Activated naive CD8-positive, alpha-beta T cell treated with anti-CD3 and anti-CD28 coated beads, Interleukin-2, amount 10 ng/mL, durations not matched to agents 7 days and 5 days (primary cell): ENCODE measurements around the gene SAMMSON. TPM values are rescaled to one million over a fixed set of nuclear protein-coding genes. Genes with fewer than 3 reads are reported as not detected.

Experiments
- ATAC-seq: fragments of 150-1000 bp; cut with Tn5 transposase; one replicate; pipeline ENCODE4 v1.10.0; 2021; ENCODE audit warnings: low read depth, moderate library complexity
- POLR2A ChIA-PET: fragments of 350-600 bp; sonication (Branson Sonifier 250); formaldehyde crosslinking; loops from one replicate; lab custom pipeline; 2021; ENCODE audit warnings: antibody characterized with exemption; lab: Charles Lee
- DNase-seq: peaks from one replicate; pipeline ENCODE4 v3.0.0; 2021
- H3K27ac Mint-ChIP-seq: one replicate; pipeline ENCODE4 v1.8.0; 2022; ENCODE audit warnings: mild to moderate bottlenecking, mixed read lengths
- H3K27me3 Mint-ChIP-seq: one replicate; pipeline ENCODE4 v1.8.0; 2022; ENCODE audit warnings: mild to moderate bottlenecking, moderate library complexity, mixed read lengths
- H3K36me3 Mint-ChIP-seq: one replicate; pipeline ENCODE4 v1.8.0; 2021; ENCODE audit warnings: mild to moderate bottlenecking, mixed read lengths
- H3K4me1 Mint-ChIP-seq: one replicate; pipeline ENCODE4 v1.8.0; 2021; ENCODE audit warnings: mixed read lengths
- H3K4me3 Mint-ChIP-seq: one replicate; pipeline ENCODE4 v1.8.0; 2022; ENCODE audit warnings: mild to moderate bottlenecking, moderate library complexity, mixed read lengths
- H3K9me3 Mint-ChIP-seq: one replicate; pipeline ENCODE4 v1.8.0; 2021; ENCODE audit warnings: mixed read lengths
- total RNA-seq, 2 experiments: library from RNA; stranded (reverse); gene quantifications; one replicate each; pipeline ENCODE4 v1.2.3, GENCODE V29; 2021

SAMMSON gene
- total RNA-seq, 2 experiments from 2014 or later = not detected

GRCh38 chr3:69993757-69994156 is 5.8 kb upstream of the SAMMSON start:
- Mint-ChIP-seq H3K36me3 (no peaks in the 10 kb centered on the region), H3K9me3 (no peaks in the 10 kb centered on the region), H3K27ac (no peak overlapping the region), H3K27me3 (no peaks in the 10 kb centered on the region), H3K4me1 (no peaks in the 10 kb centered on the region), H3K4me3 (no peak overlapping the region)
- POLR2A ChIA-PET = no interaction called here
- no peak for ATAC-seq
- DNase-seq = no peak

- POLR2A ChIA-PET = no interaction called here
- no peak overlapping the region for H3K4me3 Mint-ChIP-seq
- no peaks in the 10 kb centered on the region for H3K27me3 Mint-ChIP-seq
- H3K36me3 Mint-ChIP-seq = no peaks in the 10 kb centered on the region
- H3K27ac Mint-ChIP-seq = no peak overlapping the region
- no peak for DNase-seq
- H3K9me3 Mint-ChIP-seq = no peaks in the 10 kb centered on the region
- H3K4me1 Mint-ChIP-seq = no peaks in the 10 kb centered on the region
- no peak for ATAC-seq
Observed at GRCh38 chr3:69994919-69995318, 4.6 kb upstream of the SAMMSON start.

- DNase-seq (no peak), ATAC-seq (no peak)
- Mint-ChIP-seq H3K36me3 (no peaks in the 10 kb centered on the region), H3K27ac (no peak overlapping the region), H3K9me3 (no peaks in the 10 kb centered on the region), H3K4me1 (no peaks in the 10 kb centered on the region), H3K4me3 (no peak overlapping the region), H3K27me3 (no peaks in the 10 kb centered on the region)
- POLR2A ChIA-PET = no interaction called here
Observed at GRCh38 chr3:69997631-69998307, 1.8 kb upstream of the SAMMSON start.

- no peak for DNase-seq
- Mint-ChIP-seq H3K9me3 (no peaks in the 10 kb centered on the region), H3K36me3 (no peaks in the 10 kb centered on the region), H3K4me3 (no peak overlapping the region), H3K4me1 (no peaks in the 10 kb centered on the region), H3K27me3 (no peaks in the 10 kb centered on the region), H3K27ac (no peak overlapping the region)
- no peak for ATAC-seq
- POLR2A ChIA-PET = no interaction called here
Observed at GRCh38 chr3:69998759-69999139, 784 bp upstream of the SAMMSON start.

- no peak for ATAC-seq
- Mint-ChIP-seq H3K27me3 (no peaks in the 10 kb centered on the region), H3K36me3 (no peaks in the 10 kb centered on the region), H3K27ac (no peak overlapping the region), H3K4me3 (no peak overlapping the region), H3K9me3 (no peaks in the 10 kb centered on the region), H3K4me1 (no peaks in the 10 kb centered on the region)
- POLR2A ChIA-PET = no interaction called here
- no peak for DNase-seq
Observed at GRCh38 chr3:70000028-70000410, 486 bp downstream of the SAMMSON start.

GRCh38 chr3:70000563-70001081 is 1.1 kb downstream of the SAMMSON start:
- Mint-ChIP-seq H3K4me1 (no peaks in the 10 kb centered on the region), H3K36me3 (no peaks in the 10 kb centered on the region), H3K27ac (no peak overlapping the region), H3K9me3 (no peaks in the 10 kb centered on the region), H3K27me3 (no peaks in the 10 kb centered on the region), H3K4me3 (no peak overlapping the region)
- POLR2A ChIA-PET = no interaction called here
- ATAC-seq = no peak
- DNase-seq = no peak

- H3K4me1 Mint-ChIP-seq = no peaks in the 10 kb centered on the region
- H3K9me3 Mint-ChIP-seq = no peaks in the 10 kb centered on the region
- no peak for ATAC-seq
- H3K27me3 Mint-ChIP-seq = no peaks in the 10 kb centered on the region
- POLR2A ChIA-PET = no interaction called here
- DNase-seq = no peak
- H3K36me3 Mint-ChIP-seq = no peaks in the 10 kb centered on the region
- H3K4me3 Mint-ChIP-seq = no peak overlapping the region
- no peak overlapping the region for H3K27ac Mint-ChIP-seq
Observed at GRCh38 chr3:70003119-70003518, 3.6 kb downstream of the SAMMSON start.

GRCh38 chr3:70006089-70006488 is 6.6 kb downstream of the SAMMSON start:
- Mint-ChIP-seq H3K9me3 (no peaks in the 10 kb centered on the region), H3K27ac (no peak overlapping the region), H3K4me1 (no peaks in the 10 kb centered on the region), H3K36me3 (no peaks in the 10 kb centered on the region), H3K4me3 (no peak overlapping the region), H3K27me3 (no peaks in the 10 kb centered on the region)
- POLR2A ChIA-PET = no interaction called here
- ATAC-seq (no peak), DNase-seq (no peak)

GRCh38 chr3:70010346-70010745 is 10.8 kb downstream of the SAMMSON start:
- Mint-ChIP-seq H3K4me1 (no peaks in the 10 kb centered on the region), H3K36me3 (no peaks in the 10 kb centered on the region), H3K27ac (no peak overlapping the region), H3K9me3 (no peaks in the 10 kb centered on the region), H3K4me3 (no peak overlapping the region), H3K27me3 (no peaks in the 10 kb centered on the region)
- POLR2A ChIA-PET = no interaction called here
- DNase-seq (no peak), ATAC-seq (no peak)

GRCh38 chr3:70011582-70011981 is 12.0 kb downstream of the SAMMSON start:
- Mint-ChIP-seq H3K36me3 (no peaks in the 10 kb centered on the region), H3K9me3 (peaks cover 3% of the 10 kb centered on the region), H3K4me1 (no peaks in the 10 kb centered on the region), H3K27ac (no peak overlapping the region), H3K27me3 (no peaks in the 10 kb centered on the region), H3K4me3 (no peak overlapping the region)
- POLR2A ChIA-PET = no interaction called here
- ATAC-seq (no peak), DNase-seq (no peak)

GRCh38 chr3:70020906-70021660 is 21.6 kb downstream of the SAMMSON start:
- DNase-seq (no peak), ATAC-seq (no peak)
- H3K27me3 Mint-ChIP-seq = no peaks in the 10 kb centered on the region
- no peaks in the 10 kb centered on the region for H3K36me3 Mint-ChIP-seq
- no peaks in the 10 kb centered on the region for H3K4me1 Mint-ChIP-seq
- POLR2A ChIA-PET = no interaction called here
- peaks cover 1% of the 10 kb centered on the region for H3K9me3 Mint-ChIP-seq
- H3K27ac Mint-ChIP-seq = no peak overlapping the region
- no peak overlapping the region for H3K4me3 Mint-ChIP-seq

- DNase-seq (no peak), ATAC-seq (no peak)
- Mint-ChIP-seq H3K4me3 (no peak overlapping the region), H3K27ac (no peak overlapping the region), H3K4me1 (no peaks in the 10 kb centered on the region), H3K36me3 (no peaks in the 10 kb centered on the region), H3K27me3 (no peaks in the 10 kb centered on the region), H3K9me3 (no peaks in the 10 kb centered on the region)
- POLR2A ChIA-PET = no interaction called here
Observed at GRCh38 chr3:70028361-70028760, 28.8 kb downstream of the SAMMSON start.

GRCh38 chr3:70038693-70039092 is 39.2 kb downstream of the SAMMSON start:
- POLR2A ChIA-PET = no interaction called here
- Mint-ChIP-seq H3K36me3 (no peaks in the 10 kb centered on the region), H3K9me3 (no peaks in the 10 kb centered on the region)

GRCh38 chr3:70040386-70040785 is 40.9 kb downstream of the SAMMSON start:
- POLR2A ChIA-PET = no interaction called here
- H3K9me3 Mint-ChIP-seq = no peaks in the 10 kb centered on the region
- ATAC-seq (no peak), DNase-seq (no peak)
- H3K27ac Mint-ChIP-seq = no peak overlapping the region
- H3K4me3 Mint-ChIP-seq = no peak overlapping the region
- no peaks in the 10 kb centered on the region for H3K36me3 Mint-ChIP-seq
- no peaks in the 10 kb centered on the region for H3K4me1 Mint-ChIP-seq
- H3K27me3 Mint-ChIP-seq = no peaks in the 10 kb centered on the region

More at GRCh38 chr3:70038693-70039092, 39.2 kb downstream of the SAMMSON start:
- DNase-seq = no peak
- ATAC-seq = no peak
- Mint-ChIP-seq H3K4me3 (no peak overlapping the region), H3K27ac (no peak overlapping the region), H3K4me1 (no peaks in the 10 kb centered on the region), H3K27me3 (no peaks in the 10 kb centered on the region)
